GM21723 (cell line): ENCODE measurements around the gene ZBED5.
"Not testable (repeated sequence)": the region's sequence is repeated elsewhere in the genome, so short reads cannot be mapped to it uniquely, and the experiment has no call there.

Experiments
- ATAC-seq: cut with Tn5 transposase; IDR thresholded peaks from one replicate; pipeline ENCODE4 v1.9.1; 2021; ENCODE audit warnings: mild to moderate bottlenecking, moderate library complexity; ENCODE audit not compliant: unreplicated experiment

ZBED5 gene

GRCh38 chr11:10844356-10844755 lies 13.5 kb downstream of the ZBED5 start:
- ATAC-seq = no peak

- no peak for ATAC-seq
Measured at GRCh38 chr11:10838881-10839280, 19.0 kb downstream of the ZBED5 start.

DNA sequence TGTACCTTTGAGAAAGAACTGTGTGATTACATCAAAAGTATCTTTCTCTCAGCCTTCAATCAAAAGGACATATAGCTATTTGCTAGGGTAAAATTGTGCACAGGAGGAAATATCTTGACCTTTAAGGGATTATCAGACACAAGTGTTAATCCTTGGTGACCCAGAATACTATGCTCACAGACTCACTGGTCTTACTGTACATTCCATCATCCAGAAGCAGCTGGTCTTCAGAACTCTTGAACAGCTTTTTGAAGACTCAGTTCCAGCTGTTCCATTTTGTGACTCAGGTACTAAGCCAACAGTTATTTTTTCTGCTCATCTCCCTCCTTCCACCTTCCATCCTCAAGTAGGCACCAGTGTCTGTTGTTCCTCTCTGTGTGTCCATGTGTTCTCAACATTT lies 19.8 kb downstream of the ZBED5 start:
- no peak for ATAC-seq

- ATAC-seq = not testable (repeated sequence)
Measured at GRCh38 chr11:10836884-10837283, 21.0 kb downstream of the ZBED5 start.

DNA sequence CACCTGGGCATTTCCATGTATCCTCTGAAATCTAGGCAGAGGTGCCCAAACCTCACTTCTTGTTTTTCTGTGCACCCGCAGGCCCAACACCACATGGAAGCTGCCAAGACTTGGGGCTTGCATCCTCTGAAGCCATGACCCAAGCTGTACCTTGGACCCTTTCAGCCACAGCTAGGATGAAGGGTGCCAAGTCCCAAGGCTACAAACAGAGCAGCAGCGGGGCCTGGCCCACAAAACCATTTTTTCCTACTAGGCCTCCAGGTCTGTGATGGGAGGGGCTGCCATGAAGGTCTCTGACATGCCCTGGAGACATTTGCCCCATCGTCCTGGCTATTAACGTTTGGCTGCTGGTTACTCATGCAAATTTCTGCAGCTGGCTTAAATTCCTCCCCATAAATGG lies 28.7 kb downstream of the ZBED5 start:
- ATAC-seq = no peak

DNA sequence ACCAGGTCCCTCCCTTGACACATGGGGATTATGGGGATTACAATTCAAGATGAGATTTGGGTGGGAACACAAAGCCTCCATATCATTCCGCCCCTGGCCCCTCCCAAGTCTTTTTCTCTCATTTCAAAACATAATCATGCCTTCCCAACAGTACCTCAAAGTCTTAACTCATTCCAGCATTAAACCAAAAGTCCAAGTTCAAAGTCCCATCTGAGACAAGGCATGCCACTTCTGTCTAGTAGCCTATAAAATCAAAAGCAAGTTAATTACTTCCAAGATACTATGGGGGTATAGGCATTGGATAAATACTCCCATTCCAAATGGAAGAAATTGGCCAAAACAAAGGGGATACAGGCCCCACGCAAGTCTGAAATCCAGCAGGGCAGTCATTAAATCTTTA lies 29.5 kb downstream of the ZBED5 start:
- no peak for ATAC-seq

GRCh38 chr11:10824888-10825287 lies 33.0 kb downstream of the ZBED5 start:
- peak; percentile 68 for ATAC-seq

DNA sequence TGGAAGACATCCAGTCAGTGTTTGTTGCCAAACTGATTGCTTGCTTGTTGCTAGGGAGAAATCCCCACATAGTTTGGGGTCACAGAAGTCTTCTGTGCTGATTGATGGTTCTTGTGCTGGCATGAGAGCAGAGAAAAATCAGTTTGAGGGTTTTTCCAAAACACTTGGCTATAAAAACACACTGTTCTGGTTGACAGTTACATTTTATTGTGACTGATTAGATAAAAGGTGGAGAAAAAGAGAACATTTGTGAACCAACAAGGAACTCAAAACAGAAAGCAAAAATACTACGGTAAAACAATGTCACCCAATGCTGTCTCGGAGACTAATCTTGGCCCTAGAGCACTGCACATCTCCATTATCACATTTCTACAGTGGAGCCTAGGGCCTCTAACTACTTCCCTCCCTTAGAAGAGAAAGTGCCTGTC lies 34.7 kb downstream of the ZBED5 start:
- ATAC-seq = no peak

GRCh38 chr11:10822491-10822890 lies 35.4 kb downstream of the ZBED5 start:
- ATAC-seq = not testable (repeated sequence)

- ATAC-seq = no peak
Measured at GRCh38 chr11:10818594-10818993, 39.3 kb downstream of the ZBED5 start.

- no peak for ATAC-seq
Measured at GRCh38 chr11:10813945-10814344, 43.9 kb downstream of the ZBED5 start.

GRCh38 chr11:10809373-10810160 lies 48.3 kb downstream of the ZBED5 start:
- peak; percentile 25 for ATAC-seq

- peak; percentile 93 for ATAC-seq
Measured at GRCh38 chr11:10808553-10809372, 49.1 kb downstream of the ZBED5 start, which contains the start of gene EIF4G2. TSS of gene EIF4G2 (minus strand) at chr11:10808926.

- no peak for ATAC-seq
Measured at GRCh38 chr11:10808235-10808552, 49.7 kb downstream of the ZBED5 start.

DNA sequence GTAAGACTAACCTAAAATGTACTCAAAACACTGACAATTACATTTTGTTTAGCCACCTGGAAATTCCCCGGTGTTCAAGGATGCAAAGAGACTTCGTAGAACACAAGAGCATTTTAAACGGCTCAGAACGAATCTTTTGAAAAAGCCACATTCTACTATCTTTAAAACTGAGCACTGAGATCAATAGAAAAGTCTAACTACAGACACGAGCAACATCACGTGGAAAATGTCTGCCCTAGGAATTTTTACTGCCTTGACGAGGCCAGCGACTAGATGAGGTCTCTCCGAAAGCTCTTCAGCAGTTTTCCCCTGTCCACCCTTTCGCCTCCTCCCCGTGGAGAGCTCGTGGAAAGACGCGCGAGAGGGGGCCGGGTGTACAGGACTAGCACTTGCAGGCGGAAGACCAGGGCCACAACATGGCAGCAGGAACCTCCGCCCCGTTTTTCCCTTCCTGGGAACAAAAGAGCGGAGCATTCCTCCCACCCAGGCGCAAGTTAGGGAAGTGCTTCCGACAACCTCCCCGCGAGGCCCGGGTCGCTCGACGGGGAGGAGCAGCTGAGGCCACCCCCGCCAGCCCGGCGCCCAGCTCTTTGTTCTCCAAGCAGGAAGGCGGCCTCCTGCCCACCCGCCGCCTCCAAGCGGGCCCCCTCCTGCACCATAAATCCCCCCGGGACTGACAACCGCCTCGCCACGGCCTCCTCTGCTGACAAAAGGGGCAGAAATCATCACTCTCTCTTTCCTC lies 50.2 kb downstream of the ZBED5 start:
- peak; percentile 17 for ATAC-seq

GRCh38 chr11:10806206-10806605 lies 51.6 kb downstream of the ZBED5 start:
- ATAC-seq = no peak

DNA sequence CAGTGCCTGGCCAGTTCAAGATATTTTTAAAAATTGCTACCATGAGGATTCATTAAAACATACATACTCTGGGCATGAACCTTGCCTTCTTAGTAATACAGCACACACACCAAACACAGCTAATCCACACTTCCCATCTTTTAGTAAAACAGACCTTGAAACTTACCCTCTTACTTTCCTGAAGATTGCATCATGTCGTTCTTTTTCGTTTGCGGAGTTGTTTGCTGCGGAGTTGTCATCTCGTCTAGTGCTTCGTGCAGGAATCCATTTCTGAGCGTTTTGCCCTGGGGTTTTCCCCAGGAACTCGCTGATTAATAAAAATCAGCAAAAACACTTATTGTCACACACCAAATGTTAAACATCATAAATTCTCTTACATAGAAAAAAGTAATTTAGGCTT lies 52.1 kb downstream of the ZBED5 start:
- no peak for ATAC-seq

- no peak for ATAC-seq
Measured at GRCh38 chr11:10803676-10804075, 54.2 kb downstream of the ZBED5 start.
